HepG2 (cell line): Measurements from ENCODE around the gene VARS2. TPM values are rescaled to one million over a fixed set of nuclear protein-coding genes. Genes with fewer than 3 reads are reported as not detected.

ENCODE experiments used
- AHR ChIP-seq: IDR thresholded peaks from 2 replicates; pipeline ENCODE4 v1.6.1; 2018; ENCODE audit warnings: missing genetic modification reagents, missing compliant biosample characterization
- CHCHD3 ChIP-seq: sonication (generic); formaldehyde crosslinking; IDR thresholded peaks from 2 replicates; pipeline ENCODE4 v1.8.0; 2022; ENCODE audit warnings: mild to moderate bottlenecking, missing genetic modification reagents, moderate library complexity
- FOSL2 ChIP-seq: sonication (generic); formaldehyde crosslinking; IDR thresholded peaks from 2 replicates; pipeline ENCODE4 v1.4.0; 2020; ENCODE audit warnings: missing genetic modification reagents
- FOXA1 ChIP-seq, 2 experiments: fragments of 450-650 bp in 1 of 2; sonication (generic) in 1 of 2; formaldehyde crosslinking in 1 of 2; IDR thresholded peaks; 2 replicates each; pipeline versions ENCODE4 v1.4.0 to v1.6.1; 2016 to 2020; ENCODE audit warnings: missing genetic modification reagents in 1 of 2
- GLI4 ChIP-seq: sonication (generic); formaldehyde crosslinking; IDR thresholded peaks from 2 replicates; pipeline ENCODE4 v1.5.1; 2020; ENCODE audit warnings: missing genetic modification reagents, mild to moderate bottlenecking, moderate library complexity, borderline replicate concordance
- HIVEP1 ChIP-seq: sonication (generic); formaldehyde crosslinking; IDR thresholded peaks from 2 replicates; pipeline ENCODE4 v1.4.0; 2020; ENCODE audit warnings: mild to moderate bottlenecking, missing genetic modification reagents
- NR2C2 ChIP-seq: sonication (generic); formaldehyde crosslinking; IDR thresholded peaks from 2 replicates; pipeline ENCODE4 v1.4.0; 2020; ENCODE audit warnings: missing genetic modification reagents, mild to moderate bottlenecking, moderate library complexity, borderline replicate concordance
- PITX1 ChIP-seq: sonication (generic); formaldehyde crosslinking; IDR thresholded peaks from 2 replicates; pipeline ENCODE4 v1.5.1; 2020; ENCODE audit warnings: mild to moderate bottlenecking, missing genetic modification reagents
- SMARCE1 ChIP-seq: fragments of 450-650 bp; IDR thresholded peaks from 2 replicates; pipeline ENCODE4 v1.6.1; 2017; ENCODE audit warnings: borderline replicate concordance
- TBX2 ChIP-seq: sonication (generic); formaldehyde crosslinking; IDR thresholded peaks from 2 replicates; pipeline ENCODE4 v1.5.0; 2020; ENCODE audit warnings: missing genetic modification reagents, mild to moderate bottlenecking, borderline replicate concordance
- TGIF2 ChIP-seq: IDR thresholded peaks from 2 replicates; pipeline ENCODE4 v1.6.1; 2016; ENCODE audit warnings: control low read depth, missing compliant biosample characterization
- ZNF230 ChIP-seq: sonication (generic); formaldehyde crosslinking; IDR thresholded peaks from 2 replicates; pipeline ENCODE4 v1.4.0; 2020; ENCODE audit warnings: mild to moderate bottlenecking, missing genetic modification reagents
- ZNF337 ChIP-seq: sonication (generic); formaldehyde crosslinking; IDR thresholded peaks from 2 replicates; pipeline ENCODE4 v1.5.1; 2020; ENCODE audit warnings: missing genetic modification reagents, low read depth, mild to moderate bottlenecking, borderline replicate concordance
- ZNF761 ChIP-seq: sonication (generic); formaldehyde crosslinking; conservative IDR thresholded peaks from 2 replicates; pipeline ENCODE4 v1.4.0; 2020; ENCODE audit warnings: mild to moderate bottlenecking, missing genetic modification reagents
- ZNF792 ChIP-seq: IDR thresholded peaks from 2 replicates; pipeline ENCODE4 v1.6.1; 2016
- ZNF816 ChIP-seq: sonication (generic); formaldehyde crosslinking; IDR thresholded peaks from 2 replicates; pipeline ENCODE4 v1.8.0; 2022; ENCODE audit warnings: missing genetic modification reagents, mild to moderate bottlenecking, borderline replicate concordance
- ZSCAN20 ChIP-seq: sonication (generic); formaldehyde crosslinking; IDR thresholded peaks from 2 replicates; pipeline ENCODE4 v1.4.0; 2020; ENCODE audit warnings: missing genetic modification reagents, mild to moderate bottlenecking, borderline replicate concordance
- polyA plus RNA-seq, 8 experiments: library from polyadenylated mRNA; depleted of rRNA in 3 of 8; stranded (reverse) in 7 of 8; unstranded in 1 of 8; fragments of >200 nt; fragmentation: Illumina TruSeq in 4 of 8; extraction: Trizol in 4 of 8; gene quantifications; 2 replicates each; pipeline versions ENCODE4 v1.2.1 to v1.2.3, GENCODE V29; 2011 to 2016; ENCODE audit warnings: low read depth in 4 of 8, missing spikeins in 1 of 8, mixed read lengths in 1 of 8; ENCODE audit not compliant: insufficient read depth in 1 of 8
- total RNA-seq, 5 experiments: library from RNA; depleted of rRNA; stranded (reverse); fragments of >200 nt; fragmentation: Illumina TruSeq; extraction: Trizol; gene quantifications; 2 replicates each; pipeline ENCODE4 v1.2.3, GENCODE V29; 2016; ENCODE audit warnings: low read depth in 1 of 5
- TF ChIP-seq, protein P1 (sequence below): sonication (generic); formaldehyde crosslinking; IDR thresholded peaks from 2 replicates; pipeline ENCODE4 v1.9.0; 2022; ENCODE audit warnings: low read depth, missing genetic modification reagents
- TF ChIP-seq, protein P2 (sequence below): sonication (generic); formaldehyde crosslinking; IDR thresholded peaks from 2 replicates; pipeline ENCODE4 v1.5.0; 2020; ENCODE audit warnings: mild to moderate bottlenecking, missing genetic modification reagents, moderate library complexity
- TF ChIP-seq, protein P3 (sequence below): sonication (generic); formaldehyde crosslinking; IDR thresholded peaks from 2 replicates; pipeline ENCODE4 v1.8.1; 2023; ENCODE audit warnings: missing genetic modification reagents, inconsistent platforms, borderline replicate concordance
- TF ChIP-seq, protein P4 (sequence below): sonication (generic); formaldehyde crosslinking; IDR thresholded peaks from 2 replicates; pipeline ENCODE4 v1.5.1; 2020; ENCODE audit warnings: missing genetic modification reagents, mild to moderate bottlenecking, borderline replicate concordance

VARS2 gene
- total and polyA plus RNA-seq, 2 of the 13 experiments (the other 11 are each of a cell fraction or from before 2014, with no cell fraction given) = 61.8 to 71.8 TPM

DNA sequence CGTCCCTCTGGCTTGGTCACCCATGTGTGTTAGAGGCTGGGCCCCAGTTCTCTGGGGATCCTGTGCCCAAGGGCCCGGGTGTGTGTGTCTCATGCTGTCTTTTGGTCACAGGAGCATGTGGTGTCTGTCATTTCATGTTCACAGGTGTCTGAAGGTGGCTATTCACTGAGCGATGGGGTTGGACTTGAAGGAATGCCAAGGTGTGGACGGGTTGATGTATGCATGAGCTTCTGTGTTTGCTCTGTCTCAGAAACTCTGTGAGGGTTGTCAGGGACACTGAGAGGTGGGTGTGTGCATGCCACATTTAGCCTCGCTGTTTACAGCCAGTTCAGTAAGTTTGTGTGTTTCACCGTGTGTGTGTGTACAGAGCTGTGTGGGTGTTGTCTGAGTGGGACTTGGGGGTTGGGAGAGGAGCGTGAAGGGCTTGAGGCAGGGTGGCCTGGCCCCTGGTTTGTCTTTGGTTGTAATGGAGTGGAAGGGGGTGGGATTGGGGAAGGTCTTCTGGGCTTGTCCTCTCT, 28.5 kb upstream of the VARS2 start (continued):
- TF ChIP-seq, protein P1, sequence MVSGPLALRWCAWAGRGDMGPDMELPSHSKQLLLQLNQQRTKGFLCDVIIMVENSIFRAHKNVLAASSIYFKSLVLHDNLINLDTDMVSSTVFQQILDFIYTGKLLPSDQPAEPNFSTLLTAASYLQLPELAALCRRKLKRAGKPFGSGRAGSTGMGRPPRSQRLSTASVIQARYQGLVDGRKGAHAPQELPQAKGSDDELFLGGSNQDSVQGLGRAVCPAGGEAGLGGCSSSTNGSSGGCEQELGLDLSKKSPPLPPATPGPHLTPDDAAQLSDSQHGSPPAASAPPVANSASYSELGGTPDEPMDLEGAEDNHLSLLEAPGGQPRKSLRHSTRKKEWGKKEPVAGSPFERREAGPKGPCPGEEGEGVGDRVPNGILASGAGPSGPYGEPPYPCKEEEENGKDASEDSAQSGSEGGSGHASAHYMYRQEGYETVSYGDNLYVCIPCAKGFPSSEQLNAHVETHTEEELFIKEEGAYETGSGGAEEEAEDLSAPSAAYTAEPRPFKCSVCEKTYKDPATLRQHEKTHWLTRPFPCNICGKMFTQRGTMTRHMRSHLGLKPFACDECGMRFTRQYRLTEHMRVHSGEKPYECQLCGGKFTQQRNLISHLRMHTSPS (CRISPR knock-in tag) = no peak; the same call in 1 of the 2 replicates
- TF ChIP-seq ZNF761 (CRISPR knock-in tag) (peak; percentile 6; the same call in 1 of the 2 replicates), CHCHD3 (CRISPR knock-in tag) (no peak), NR2C2 (CRISPR knock-in tag) (no peak), ZNF792 (CRISPR knock-in tag) (peak; percentile 21), ZNF337 (CRISPR knock-in tag) (no peak), FOSL2 (CRISPR knock-in tag) (no peak), TBX2 (peak; percentile 76), HIVEP1 (peak; percentile 50; the same call in 1 of the 2 replicates), TGIF2 (CRISPR knock-in tag) (no peak), AHR (CRISPR knock-in tag) (0 out of 2 replicates have a peak, but pooled peaks have one; percentile 42), GLI4 (CRISPR knock-in tag) (no peak), ZNF816 (no peak), PITX1 (no peak; the same call in 1 of the 2 replicates), SMARCE1 (no peak), ZSCAN20 (CRISPR knock-in tag) (no peak), ZNF230 (CRISPR knock-in tag) (0 out of 2 replicates have a peak, but pooled peaks have one; percentile 58), FOXA1 (IDR thresholded peaks at IDR 0.05) (no peak), FOXA1 (CRISPR knock-in tag; IDR thresholded peaks at IDR 0.05) (peak; percentile 63)
- TF ChIP-seq, protein P2, sequence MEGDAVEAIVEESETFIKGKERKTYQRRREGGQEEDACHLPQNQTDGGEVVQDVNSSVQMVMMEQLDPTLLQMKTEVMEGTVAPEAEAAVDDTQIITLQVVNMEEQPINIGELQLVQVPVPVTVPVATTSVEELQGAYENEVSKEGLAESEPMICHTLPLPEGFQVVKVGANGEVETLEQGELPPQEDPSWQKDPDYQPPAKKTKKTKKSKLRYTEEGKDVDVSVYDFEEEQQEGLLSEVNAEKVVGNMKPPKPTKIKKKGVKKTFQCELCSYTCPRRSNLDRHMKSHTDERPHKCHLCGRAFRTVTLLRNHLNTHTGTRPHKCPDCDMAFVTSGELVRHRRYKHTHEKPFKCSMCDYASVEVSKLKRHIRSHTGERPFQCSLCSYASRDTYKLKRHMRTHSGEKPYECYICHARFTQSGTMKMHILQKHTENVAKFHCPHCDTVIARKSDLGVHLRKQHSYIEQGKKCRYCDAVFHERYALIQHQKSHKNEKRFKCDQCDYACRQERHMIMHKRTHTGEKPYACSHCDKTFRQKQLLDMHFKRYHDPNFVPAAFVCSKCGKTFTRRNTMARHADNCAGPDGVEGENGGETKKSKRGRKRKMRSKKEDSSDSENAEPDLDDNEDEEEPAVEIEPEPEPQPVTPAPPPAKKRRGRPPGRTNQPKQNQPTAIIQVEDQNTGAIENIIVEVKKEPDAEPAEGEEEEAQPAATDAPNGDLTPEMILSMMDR = no peak
- TF ChIP-seq, protein P3, sequence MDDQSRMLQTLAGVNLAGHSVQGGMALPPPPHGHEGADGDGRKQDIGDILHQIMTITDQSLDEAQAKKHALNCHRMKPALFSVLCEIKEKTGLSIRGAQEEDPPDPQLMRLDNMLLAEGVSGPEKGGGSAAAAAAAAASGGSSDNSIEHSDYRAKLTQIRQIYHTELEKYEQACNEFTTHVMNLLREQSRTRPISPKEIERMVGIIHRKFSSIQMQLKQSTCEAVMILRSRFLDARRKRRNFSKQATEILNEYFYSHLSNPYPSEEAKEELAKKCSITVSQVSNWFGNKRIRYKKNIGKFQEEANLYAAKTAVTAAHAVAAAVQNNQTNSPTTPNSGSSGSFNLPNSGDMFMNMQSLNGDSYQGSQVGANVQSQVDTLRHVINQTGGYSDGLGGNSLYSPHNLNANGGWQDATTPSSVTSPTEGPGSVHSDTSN (CRISPR knock-in tag) = no peak
- TF ChIP-seq, protein P4, sequence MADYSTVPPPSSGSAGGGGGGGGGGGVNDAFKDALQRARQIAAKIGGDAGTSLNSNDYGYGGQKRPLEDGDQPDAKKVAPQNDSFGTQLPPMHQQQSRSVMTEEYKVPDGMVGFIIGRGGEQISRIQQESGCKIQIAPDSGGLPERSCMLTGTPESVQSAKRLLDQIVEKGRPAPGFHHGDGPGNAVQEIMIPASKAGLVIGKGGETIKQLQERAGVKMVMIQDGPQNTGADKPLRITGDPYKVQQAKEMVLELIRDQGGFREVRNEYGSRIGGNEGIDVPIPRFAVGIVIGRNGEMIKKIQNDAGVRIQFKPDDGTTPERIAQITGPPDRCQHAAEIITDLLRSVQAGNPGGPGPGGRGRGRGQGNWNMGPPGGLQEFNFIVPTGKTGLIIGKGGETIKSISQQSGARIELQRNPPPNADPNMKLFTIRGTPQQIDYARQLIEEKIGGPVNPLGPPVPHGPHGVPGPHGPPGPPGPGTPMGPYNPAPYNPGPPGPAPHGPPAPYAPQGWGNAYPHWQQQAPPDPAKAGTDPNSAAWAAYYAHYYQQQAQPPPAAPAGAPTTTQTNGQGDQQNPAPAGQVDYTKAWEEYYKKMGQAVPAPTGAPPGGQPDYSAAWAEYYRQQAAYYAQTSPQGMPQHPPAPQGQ = no peak; the same call in 1 of the 2 replicates
